Trophoblast cell (in vitro differentiated cells and primary cell): ENCODE measurements around the gene TEX29.
A peak's percentile ranks its signal among the peaks of the same experiment; 100 is the strongest.

Experiments
- DNase-seq, 2 donors: peaks; one replicate each; pipeline ENCODE4 v3.0.0-alpha.2; 2016
- H2AFZ ChIP-seq: 2 replicates; pipeline ENCODE4 v1.6.1; 2013; ENCODE audit warnings: low read length, moderate library complexity, mild to moderate bottlenecking; ENCODE audit not compliant: insufficient read depth, poor library complexity
- H2AK5ac ChIP-seq: 2 replicates; pipeline ENCODE4 v1.6.1; 2013; ENCODE audit warnings: mild to moderate bottlenecking, low read length
- H2BK120ac ChIP-seq: 2 replicates; pipeline ENCODE4 v1.6.1; 2013; ENCODE audit warnings: low read length, mild to moderate bottlenecking, moderate library complexity; ENCODE audit not compliant: insufficient read depth, poor library complexity
- H2BK12ac ChIP-seq: 2 replicates; pipeline ENCODE4 v1.6.1; 2013; ENCODE audit warnings: mild to moderate bottlenecking, low read length, moderate library complexity
- H2BK5ac ChIP-seq: 2 replicates; pipeline ENCODE4 v1.6.1; 2013; ENCODE audit warnings: low read length, low read depth, moderate library complexity, mild to moderate bottlenecking; ENCODE audit not compliant: poor library complexity
- H3K14ac ChIP-seq: 2 replicates; pipeline ENCODE4 v1.6.1; 2013; ENCODE audit warnings: mild to moderate bottlenecking, low read length
- H3K18ac ChIP-seq: 2 replicates; pipeline ENCODE4 v1.6.1; 2013; ENCODE audit warnings: mild to moderate bottlenecking, low read length
- H3K23ac ChIP-seq: 2 replicates; pipeline ENCODE4 v1.6.1; 2013; ENCODE audit warnings: low read length
- H3K27ac ChIP-seq: 2 replicates; pipeline ENCODE4 v1.5.1; 2013; ENCODE audit warnings: low read depth, mild to moderate bottlenecking, inconsistent platforms, low read length, moderate library complexity
- H3K27me3 ChIP-seq: 2 replicates; pipeline ENCODE4 v1.6.1; 2013; ENCODE audit warnings: inconsistent platforms, mild to moderate bottlenecking, low read length, moderate library complexity; ENCODE audit not compliant: insufficient read depth
- H3K36me3 ChIP-seq, 2 experiments: 1 replicate in 1 of 2; 2 replicates in 1 of 2; pipeline ENCODE4 v1.6.1; 2013; ENCODE audit warnings: low read length in 2 of 2, mild to moderate bottlenecking in 2 of 2, moderate library complexity in 1 of 2; ENCODE audit not compliant: insufficient read depth in 2 of 2, control insufficient read depth in 1 of 2
- H3K4ac ChIP-seq: 2 replicates; pipeline ENCODE4 v1.6.1; 2013; ENCODE audit warnings: low read depth, mild to moderate bottlenecking, low read length, moderate library complexity
- H3K4me1 ChIP-seq, 2 experiments: 1 replicate in 1 of 2; 2 replicates in 1 of 2; pipeline ENCODE4 v1.6.1; 2013; ENCODE audit warnings: low read length in 2 of 2, mild to moderate bottlenecking in 2 of 2, moderate library complexity in 1 of 2; ENCODE audit not compliant: insufficient read depth in 2 of 2, control insufficient read depth in 1 of 2
- H3K4me2 ChIP-seq: 2 replicates; pipeline ENCODE4 v1.6.1; 2013; ENCODE audit warnings: inconsistent platforms, mild to moderate bottlenecking, low read length, moderate library complexity
- H3K4me3 ChIP-seq: 2 replicates; pipeline ENCODE4 v1.5.1; 2013; ENCODE audit warnings: mild to moderate bottlenecking, low read depth, low read length, inconsistent platforms
- H3K79me1 ChIP-seq: one replicate; pipeline ENCODE4 v1.6.1; 2013; ENCODE audit warnings: low read length
- H3K79me2 ChIP-seq: 2 replicates; pipeline ENCODE4 v1.6.1; 2013; ENCODE audit warnings: low read length, mild to moderate bottlenecking; ENCODE audit not compliant: control insufficient read depth, insufficient read depth, poor library complexity
- H3K9ac ChIP-seq: 2 replicates; pipeline ENCODE4 v1.6.1; 2013; ENCODE audit warnings: mild to moderate bottlenecking, low read length
- H3K9me3 ChIP-seq: 2 replicates; pipeline ENCODE4 v1.6.1; 2013; ENCODE audit warnings: low read depth, mild to moderate bottlenecking, control low read depth, inconsistent platforms, low read length; ENCODE audit not compliant: insufficient read depth
- H4K12ac ChIP-seq: 2 replicates; pipeline ENCODE4 v1.6.1; 2013; ENCODE audit warnings: low read depth, mild to moderate bottlenecking, low read length, moderate library complexity
- H4K8ac ChIP-seq: 2 replicates; pipeline ENCODE4 v1.6.1; 2013; ENCODE audit warnings: low read depth, mild to moderate bottlenecking, low read length, moderate library complexity
- H4K91ac ChIP-seq: one replicate; pipeline ENCODE4 v1.6.1; 2013; ENCODE audit warnings: low read depth, mild to moderate bottlenecking, low read length, moderate library complexity
- WGBS: extraction: QIAGEN DNeasy Blood & Tissue Kit; methylation state at CpG from one replicate; pipeline ENCODE4 v1.1.7; 2013; ENCODE audit warnings: missing lambda C conversion rate; ENCODE audit not compliant: insufficient read length, insufficient coverage; ENCODE audit errors: extremely low coverage; 5-methylcytosine and 5-hydroxymethylcytosine counted together

The TEX29 gene

DNA sequence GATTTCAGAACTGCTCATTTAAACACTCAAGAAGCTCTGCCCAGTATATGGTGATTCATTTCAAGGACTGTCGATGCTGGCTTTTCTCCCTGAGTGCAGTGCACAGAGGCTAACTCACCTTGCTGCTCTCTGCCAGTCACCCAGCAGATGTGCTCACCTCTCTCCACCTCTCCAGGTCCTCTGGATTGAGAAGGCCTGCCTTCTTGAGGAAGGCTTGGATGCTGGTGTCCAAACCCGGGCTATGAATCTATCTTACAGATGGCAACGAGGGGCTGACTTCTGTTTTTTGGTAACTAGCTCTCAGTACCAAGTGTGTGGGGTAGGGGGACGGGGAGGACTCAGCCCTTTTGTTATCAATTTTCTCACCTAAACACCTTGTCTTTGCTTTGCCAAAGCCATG is 47.6 kb downstream of the TEX29 start:
- H3K14ac ChIP-seq = no peak overlapping the region
- no peak overlapping the region for H2AK5ac ChIP-seq
- no peak overlapping the region for H4K91ac ChIP-seq
- H3K27ac ChIP-seq = no peak overlapping the region
- no peak overlapping the region for H4K8ac ChIP-seq
- no peaks in the 10 kb centered on the region for H3K36me3 ChIP-seq
- no peak overlapping the region for H3K9ac ChIP-seq
- no peak overlapping the region for H3K18ac ChIP-seq
- peaks cover 2% of the 10 kb centered on the region for H3K9me3 ChIP-seq
- no peak overlapping the region for H3K23ac ChIP-seq
- no peaks in the 10 kb centered on the region for H3K4me1 ChIP-seq
- no CpG with 5 or more reads among the region's 4 CpGs for WGBS
- no peak overlapping the region for H3K4me3 ChIP-seq
- DNase-seq = no peak
- H2BK12ac ChIP-seq = no peak overlapping the region
- H2BK120ac ChIP-seq = no peak overlapping the region
- H3K79me2 ChIP-seq = no peaks in the 10 kb centered on the region
- no peak overlapping the region for H4K12ac ChIP-seq
- H2AFZ ChIP-seq = no peak overlapping the region
- H2BK5ac ChIP-seq = no peak overlapping the region
- H3K4ac ChIP-seq = no peak overlapping the region
- H3K27me3 ChIP-seq = no peaks in the 10 kb centered on the region
- H3K4me2 ChIP-seq = no peak overlapping the region
- H3K79me1 ChIP-seq = no peaks in the 10 kb centered on the region

DNA sequence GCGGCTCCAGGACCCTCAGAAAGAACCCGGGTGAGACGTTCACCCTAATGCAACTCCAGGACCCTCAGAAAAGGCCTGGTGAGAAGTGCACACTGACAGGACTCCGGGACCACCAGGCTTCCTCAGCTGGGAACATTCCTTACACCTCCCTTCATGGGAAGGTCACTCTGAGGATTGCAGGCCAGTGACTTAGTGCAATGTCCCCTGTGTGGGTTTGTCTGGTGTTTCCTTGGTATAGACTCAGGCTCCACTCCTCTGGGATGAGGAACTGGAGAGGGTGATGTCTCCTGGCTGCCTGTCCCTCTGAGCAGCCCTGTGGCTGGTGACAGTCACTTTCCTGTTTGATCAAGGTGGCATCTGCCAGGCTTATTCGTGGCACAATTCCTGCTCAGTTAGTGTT is 49.7 kb downstream of the TEX29 start:
- Histone ChIP-seq H3K4me1 (no peaks in the 10 kb centered on the region), H3K79me2 (no peaks in the 10 kb centered on the region), H4K12ac (no peak overlapping the region), H3K27ac (no peak overlapping the region), H2AK5ac (no peak overlapping the region), H3K36me3 (no peaks in the 10 kb centered on the region), H3K14ac (no peak overlapping the region), H3K27me3 (no peaks in the 10 kb centered on the region), H3K4me2 (no peak overlapping the region), H2AFZ (no peak overlapping the region), H3K9me3 (peaks cover 2% of the 10 kb centered on the region), H3K9ac (no peak overlapping the region), H2BK5ac (no peak overlapping the region), H2BK120ac (no peak overlapping the region), H4K91ac (no peak overlapping the region), H3K79me1 (no peaks in the 10 kb centered on the region), H3K4me3 (no peak overlapping the region), H3K23ac (no peak overlapping the region), H3K4ac (no peak overlapping the region), H3K18ac (no peak overlapping the region), H4K8ac (no peak overlapping the region), H2BK12ac (no peak overlapping the region)
- no CpG with 5 or more reads among the region's 5 CpGs for WGBS
- no peak for DNase-seq

DNA sequence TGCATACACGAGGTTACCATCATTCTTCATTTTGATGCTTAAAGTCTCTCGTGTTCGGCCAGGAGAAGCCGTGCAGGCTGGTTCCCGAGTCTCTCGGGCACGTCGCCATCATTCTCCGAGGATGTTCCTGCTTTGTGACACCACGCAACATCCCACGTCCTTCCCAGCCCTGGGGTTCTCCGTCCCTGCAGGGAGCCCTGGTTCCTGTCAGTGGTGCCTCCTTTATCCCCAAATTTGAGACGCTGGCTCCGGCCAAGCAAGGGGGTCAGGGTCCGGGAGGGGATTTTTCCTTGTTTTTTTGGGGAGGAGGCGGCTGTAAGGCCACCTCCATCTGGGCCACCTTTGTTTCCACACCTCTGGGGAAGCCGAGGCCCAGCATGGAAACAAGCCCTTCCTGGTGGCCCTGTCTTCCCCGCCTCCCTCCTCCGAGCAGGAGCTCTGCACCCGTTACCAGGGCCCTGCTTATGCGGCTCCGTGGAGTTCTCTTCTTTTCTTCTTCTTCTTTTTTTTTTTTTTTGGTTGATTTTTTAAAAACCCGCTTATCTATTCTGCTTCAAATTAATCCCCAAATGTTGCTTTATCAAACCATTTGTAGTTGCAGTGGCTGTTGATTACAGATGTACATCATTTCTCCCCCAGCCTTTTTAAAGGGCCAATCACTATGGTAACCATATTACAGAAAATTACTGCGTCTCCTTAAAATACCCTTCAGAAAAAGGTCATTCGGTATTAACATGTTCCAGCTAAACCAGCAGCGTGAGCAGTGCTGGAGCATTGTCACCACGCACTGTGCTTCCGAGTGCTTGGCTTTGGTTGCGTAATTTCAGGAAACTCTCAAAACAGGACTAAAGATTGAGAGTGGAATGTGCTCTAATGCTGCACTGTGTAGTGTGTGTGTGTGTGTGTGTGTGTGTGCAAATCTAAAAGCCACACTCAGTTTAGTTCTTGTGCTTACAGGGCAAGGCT is 50.4 kb downstream of the TEX29 start:
- Histone ChIP-seq H3K23ac (no peak overlapping the region), H3K9me3 (peaks cover 2% of the 10 kb centered on the region), H4K91ac (no peak overlapping the region), H3K9ac (no peak overlapping the region), H3K4ac (no peak overlapping the region), H3K14ac (no peak overlapping the region), H3K36me3 (no peaks in the 10 kb centered on the region), H3K79me2 (no peaks in the 10 kb centered on the region), H2AFZ (no peak overlapping the region), H3K27me3 (no peaks in the 10 kb centered on the region), H4K12ac (no peak overlapping the region), H3K4me2 (no peak overlapping the region), H2BK120ac (no peak overlapping the region), H2BK12ac (no peak overlapping the region), H3K4me1 (no peaks in the 10 kb centered on the region), H3K4me3 (no peak overlapping the region), H2BK5ac (no peak overlapping the region), H2AK5ac (no peak overlapping the region), H4K8ac (no peak overlapping the region), H3K27ac (no peak overlapping the region), H3K79me1 (no peaks in the 10 kb centered on the region), H3K18ac (no peak overlapping the region)
- no CpG with 5 or more reads among the region's 29 CpGs for WGBS
- peak in 1 of 2 donors; percentile 1 for DNase-seq

DNA sequence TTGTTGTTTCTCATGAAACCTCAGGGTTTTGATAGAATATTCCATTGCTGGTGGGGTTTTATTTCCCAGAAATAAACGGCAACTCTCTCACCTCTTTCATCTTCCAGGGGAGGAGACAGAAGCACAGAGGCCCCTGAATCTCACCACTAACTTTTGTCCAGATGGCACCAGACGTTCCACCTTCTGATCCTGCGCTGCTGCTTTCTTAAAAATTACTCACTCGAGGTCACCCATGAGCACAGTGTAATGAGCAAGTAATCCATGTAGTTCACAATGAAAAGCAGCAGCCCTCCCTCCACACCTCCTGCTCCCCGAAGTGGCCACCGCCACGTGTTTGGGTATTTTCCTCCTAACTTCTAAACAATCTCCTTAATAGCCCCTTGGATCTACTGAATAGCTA is 51.3 kb downstream of the TEX29 start:
- DNase-seq = no peak
- Histone ChIP-seq H2BK5ac (no peak overlapping the region), H3K79me1 (no peaks in the 10 kb centered on the region), H2AK5ac (no peak overlapping the region), H2BK120ac (no peak overlapping the region), H3K4me3 (no peak overlapping the region), H2BK12ac (no peak overlapping the region), H4K8ac (no peak overlapping the region), H3K27me3 (no peaks in the 10 kb centered on the region), H3K4me2 (no peak overlapping the region), H3K79me2 (no peaks in the 10 kb centered on the region), H3K36me3 (no peaks in the 10 kb centered on the region), H4K91ac (no peak overlapping the region), H3K9me3 (peaks cover 2% of the 10 kb centered on the region), H3K9ac (no peak overlapping the region), H4K12ac (no peak overlapping the region), H3K14ac (no peak overlapping the region), H3K27ac (no peak overlapping the region), H3K4ac (no peak overlapping the region), H3K18ac (no peak overlapping the region), H3K23ac (no peak overlapping the region), H3K4me1 (no peaks in the 10 kb centered on the region), H2AFZ (no peak overlapping the region)
- WGBS = no CpG with 5 or more reads among the region's 7 CpGs
